ENCODE results near the gene MTHFD2. TPM values are rescaled to one million over a fixed set of nuclear protein-coding genes. Genes with fewer than 3 reads are reported as not detected.
A peak's percentile ranks its signal among the peaks of the same experiment; 100 is the strongest.
"Not testable (repeated sequence)": the region's sequence is repeated elsewhere in the genome, so short reads cannot be mapped to it uniquely, and the experiment has no call there.

Gene MTHFD2
- total RNA-seq, 2 donors from 2014 or later: 15.8 to 25.7 TPM

DNA sequence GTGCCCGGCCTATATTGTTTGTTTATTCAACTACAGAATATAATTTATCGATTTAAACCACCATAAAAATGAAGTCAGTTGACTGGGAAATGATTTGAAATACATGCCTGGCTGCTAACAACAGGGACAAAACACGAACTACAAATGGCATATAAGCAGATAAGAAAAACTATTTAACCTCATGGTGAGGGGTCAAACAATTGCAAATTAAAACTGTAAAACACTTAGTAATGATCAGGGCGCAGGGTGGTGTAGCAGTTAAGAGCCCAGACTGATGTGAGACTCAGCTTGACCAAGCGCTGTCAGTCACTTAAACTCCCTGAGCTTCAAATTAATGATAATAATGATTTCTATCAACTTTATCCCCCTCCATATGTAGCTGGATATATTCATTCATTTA, 6.7 kb downstream of the MTHFD2 start:
- peaks cover 0 to 3% of the 10 kb centered on the region in 2 donors for H3K36me3 ChIP-seq (replicated peaks in 1 of 2; ENCODE audit: insufficient read depth in 1 of 2, low read depth in 2 of 2)
- peaks cover 42% of the 10 kb centered on the region for H3K4me1 ChIP-seq
- intact Hi-C loops (cut with DNase I): no loop called here
- DNase-seq (no peak), ATAC-seq (no peak)
- H3K27me3 ChIP-seq: no peaks in the 10 kb centered on the region
- 60 to 71% methylated on average over 5 of the region's 5 CpGs for WGBS, 2 donors
- TF ChIP-seq, protein P1, sequence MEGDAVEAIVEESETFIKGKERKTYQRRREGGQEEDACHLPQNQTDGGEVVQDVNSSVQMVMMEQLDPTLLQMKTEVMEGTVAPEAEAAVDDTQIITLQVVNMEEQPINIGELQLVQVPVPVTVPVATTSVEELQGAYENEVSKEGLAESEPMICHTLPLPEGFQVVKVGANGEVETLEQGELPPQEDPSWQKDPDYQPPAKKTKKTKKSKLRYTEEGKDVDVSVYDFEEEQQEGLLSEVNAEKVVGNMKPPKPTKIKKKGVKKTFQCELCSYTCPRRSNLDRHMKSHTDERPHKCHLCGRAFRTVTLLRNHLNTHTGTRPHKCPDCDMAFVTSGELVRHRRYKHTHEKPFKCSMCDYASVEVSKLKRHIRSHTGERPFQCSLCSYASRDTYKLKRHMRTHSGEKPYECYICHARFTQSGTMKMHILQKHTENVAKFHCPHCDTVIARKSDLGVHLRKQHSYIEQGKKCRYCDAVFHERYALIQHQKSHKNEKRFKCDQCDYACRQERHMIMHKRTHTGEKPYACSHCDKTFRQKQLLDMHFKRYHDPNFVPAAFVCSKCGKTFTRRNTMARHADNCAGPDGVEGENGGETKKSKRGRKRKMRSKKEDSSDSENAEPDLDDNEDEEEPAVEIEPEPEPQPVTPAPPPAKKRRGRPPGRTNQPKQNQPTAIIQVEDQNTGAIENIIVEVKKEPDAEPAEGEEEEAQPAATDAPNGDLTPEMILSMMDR (IDR thresholded peaks at IDR 0.05): no peak
- TF ChIP-seq POLR2A (IDR thresholded peaks at IDR 0.05): no peak
- no peaks in the 10 kb centered on the region for H3K9me3 ChIP-seq
- H3K4me3 ChIP-seq: no peak overlapping the region
- peak overlapping the region in 2 of 4 donors; percentile 67 to 74 for H3K27ac ChIP-seq

DNA sequence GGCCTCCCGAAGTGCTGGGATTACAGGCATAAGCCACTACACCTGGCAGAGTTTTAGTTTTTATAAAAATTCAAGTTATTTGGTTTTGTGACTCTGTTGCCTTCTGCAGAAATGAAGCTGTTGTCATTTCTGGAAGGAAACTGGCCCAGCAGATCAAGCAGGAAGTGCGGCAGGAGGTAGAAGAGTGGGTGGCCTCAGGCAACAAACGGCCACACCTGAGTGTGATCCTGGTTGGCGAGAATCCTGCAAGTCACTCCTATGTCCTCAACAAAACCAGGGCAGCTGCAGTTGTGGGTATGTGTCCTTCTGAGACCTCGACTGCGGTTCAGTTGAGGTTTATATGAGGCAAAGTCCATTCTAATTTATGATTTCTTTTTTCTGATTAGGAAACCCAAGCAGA, 7.2 kb downstream of the MTHFD2 start:
- intact Hi-C loops (cut with DNase I): no loop called here
- Histone ChIP-seq H3K4me3 (no peak overlapping the region), H3K4me1 (peaks cover 38% of the 10 kb centered on the region), H3K9me3 (no peaks in the 10 kb centered on the region), H3K27me3 (no peaks in the 10 kb centered on the region), H3K27ac (peak overlapping the region in 3 of 4 donors; percentile 24 to 74 (median 67)), H3K36me3 (replicated peaks in 1 of 2; ENCODE audit: insufficient read depth in 1 of 2, low read depth in 2 of 2) (peaks cover 0 to 3% of the 10 kb centered on the region in 2 donors)
- ATAC-seq: peak; percentile 81
- DNase-seq: peak; percentile 49 to 67 (median 62)
- whole genome bisulfite sequencing, 2 donors: 20 to 28% methylated on average over 6 of the region's 6 CpGs
- TF ChIP-seq POLR2A (IDR thresholded peaks at IDR 0.05): no peak
- TF ChIP-seq, protein P1 (IDR thresholded peaks at IDR 0.05): no peak

DNA sequence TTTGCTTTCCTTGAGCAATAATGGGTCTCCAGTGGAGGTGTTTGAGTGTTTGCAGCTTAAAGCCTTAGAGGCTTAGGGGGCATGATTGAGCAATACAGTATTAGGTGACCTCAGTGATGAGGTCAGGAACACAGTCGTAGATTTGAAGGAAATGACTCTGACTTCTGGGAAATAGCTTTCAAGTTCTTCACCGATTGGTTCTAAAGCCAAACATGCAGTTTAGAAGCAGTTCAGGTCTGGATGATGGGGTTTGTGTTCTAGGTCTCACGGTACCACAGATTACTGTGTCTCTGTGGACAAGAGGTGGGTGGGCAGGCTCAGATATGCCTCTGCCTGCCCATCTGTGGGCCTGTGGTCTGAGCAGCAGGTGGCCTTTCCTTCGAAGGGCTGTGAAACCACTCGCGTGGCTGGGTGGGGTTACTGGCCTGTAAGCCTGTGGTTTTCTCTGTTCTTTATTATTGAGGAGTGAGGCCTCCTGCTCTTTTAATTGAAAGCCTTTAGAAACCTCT, 7.8 kb downstream of the MTHFD2 start:
- Histone ChIP-seq H3K9me3 (no peaks in the 10 kb centered on the region), H3K27ac (peak overlapping the region in 3 of 4 donors; percentile 25 to 74 (median 67)), H3K4me1 (peaks cover 31% of the 10 kb centered on the region), H3K36me3 (replicated peaks in 1 of 2; ENCODE audit: insufficient read depth in 1 of 2, low read depth in 2 of 2) (peaks cover 0 to 6% of the 10 kb centered on the region in 2 donors), H3K27me3 (no peaks in the 10 kb centered on the region), H3K4me3 (no peak overlapping the region)
- intact Hi-C loops (cut with DNase I): no loop called here
- DNase-seq (no peak), ATAC-seq (peak; percentile 74)
- 49 to 63% methylated on average over 6 of the region's 6 CpGs for WGBS, 2 donors
- TF ChIP-seq, protein P1 (IDR thresholded peaks at IDR 0.05): no peak
- no peak for TF ChIP-seq POLR2A (IDR thresholded peaks at IDR 0.05)

DNA sequence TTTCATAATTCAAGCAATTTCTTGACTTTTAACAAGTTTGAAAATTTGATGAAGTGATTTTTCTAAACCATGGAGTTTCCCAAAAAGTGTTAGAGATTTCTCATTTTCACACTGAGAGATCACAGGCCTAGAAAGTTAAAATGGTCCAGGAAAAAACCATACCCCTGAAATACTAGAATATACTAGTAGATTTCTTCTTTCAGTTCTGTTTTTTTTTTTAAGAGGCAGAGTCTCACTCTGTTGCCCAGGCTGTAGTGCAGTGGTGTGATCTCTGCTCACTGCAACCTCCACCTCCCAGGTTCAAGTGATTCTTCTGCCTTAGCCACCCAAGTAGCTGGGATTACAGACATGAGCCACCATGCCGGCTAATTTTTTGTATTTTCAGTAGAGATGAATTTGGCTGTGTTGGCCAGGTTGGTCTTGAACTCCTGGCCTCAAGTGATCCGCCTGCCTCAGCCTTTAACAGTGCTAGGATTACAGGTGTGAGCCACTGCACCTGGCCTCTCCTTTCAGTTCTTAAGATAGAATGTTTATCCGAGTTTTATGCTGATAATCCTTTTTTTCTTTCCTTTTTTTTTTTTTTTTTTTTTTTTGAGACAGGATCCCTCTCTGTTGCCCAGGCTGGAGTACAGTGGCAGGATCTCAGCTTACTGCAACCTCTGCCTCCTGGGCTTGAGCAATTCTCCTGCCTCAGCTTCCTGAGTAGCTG, 14.4 kb downstream of the MTHFD2 start:
- intact Hi-C loops (cut with DNase I): no loop called here
- 62 to 76% methylated on average over 3 of the region's 3 CpGs for WGBS, 2 donors
- TF ChIP-seq, protein P1 (IDR thresholded peaks at IDR 0.05): no peak
- no peak for TF ChIP-seq POLR2A (IDR thresholded peaks at IDR 0.05)
- Histone ChIP-seq H3K4me3 (no peak overlapping the region), H3K9me3 (no peaks in the 10 kb centered on the region), H3K36me3 (replicated peaks in 1 of 2; ENCODE audit: insufficient read depth in 1 of 2, low read depth in 2 of 2) (peaks cover 0 to 9% of the 10 kb centered on the region in 2 donors), H3K27ac (no peak overlapping the region), H3K27me3 (no peaks in the 10 kb centered on the region), H3K4me1 (no peaks in the 10 kb centered on the region)
- DNase-seq: no peak
- ATAC-seq: no peak

DNA sequence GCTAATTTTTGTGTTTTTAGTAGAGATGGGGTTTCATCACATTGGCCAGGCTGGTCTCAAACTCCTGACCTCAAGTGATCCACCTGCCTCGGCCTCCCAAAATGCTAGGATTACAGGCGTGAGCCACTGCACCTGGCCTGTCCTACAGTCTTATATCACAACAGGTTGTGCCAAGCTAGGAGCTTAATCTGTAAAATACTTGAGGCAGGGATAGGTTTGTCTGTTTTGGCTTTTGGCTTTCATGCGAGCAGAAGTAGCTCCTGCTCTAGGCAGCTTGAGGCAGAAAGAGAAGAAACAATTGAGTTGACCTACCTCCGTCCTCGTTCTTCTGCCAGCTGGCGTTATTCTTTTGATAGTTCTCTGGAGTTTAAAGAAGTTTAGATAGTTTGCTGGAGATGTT, 17.4 kb downstream of the MTHFD2 start:
- H3K27ac ChIP-seq; H3K9me3 ChIP-seq; H3K27me3 ChIP-seq; H3K36me3 ChIP-seq (replicated peaks in 1 of 2; ENCODE audit: insufficient read depth in 1 of 2, low read depth in 2 of 2); ATAC-seq; DNase-seq; intact Hi-C loops (cut with DNase I); H3K4me3 ChIP-seq; H3K4me1 ChIP-seq: not testable (repeated sequence)
- 86 to 88% methylated on average over 6 of the region's 6 CpGs for WGBS, 2 donors

Measured in body of pancreas (tissue), 4 donors.